ENCODE results near the gene TTPAL.
A peak's percentile ranks its signal among the peaks of the same experiment; 100 is the strongest.

Gene TTPAL

GRCh38 chr20:44442298-44443070 is 33.2 kb upstream of the TTPAL start:
- H3K4me3 ChIP-seq (ENCODE audit: low read length): no peak overlapping the region
- no peak for DNase-seq (ENCODE audit: low read depth)
- TF ChIP-seq, protein P1, sequence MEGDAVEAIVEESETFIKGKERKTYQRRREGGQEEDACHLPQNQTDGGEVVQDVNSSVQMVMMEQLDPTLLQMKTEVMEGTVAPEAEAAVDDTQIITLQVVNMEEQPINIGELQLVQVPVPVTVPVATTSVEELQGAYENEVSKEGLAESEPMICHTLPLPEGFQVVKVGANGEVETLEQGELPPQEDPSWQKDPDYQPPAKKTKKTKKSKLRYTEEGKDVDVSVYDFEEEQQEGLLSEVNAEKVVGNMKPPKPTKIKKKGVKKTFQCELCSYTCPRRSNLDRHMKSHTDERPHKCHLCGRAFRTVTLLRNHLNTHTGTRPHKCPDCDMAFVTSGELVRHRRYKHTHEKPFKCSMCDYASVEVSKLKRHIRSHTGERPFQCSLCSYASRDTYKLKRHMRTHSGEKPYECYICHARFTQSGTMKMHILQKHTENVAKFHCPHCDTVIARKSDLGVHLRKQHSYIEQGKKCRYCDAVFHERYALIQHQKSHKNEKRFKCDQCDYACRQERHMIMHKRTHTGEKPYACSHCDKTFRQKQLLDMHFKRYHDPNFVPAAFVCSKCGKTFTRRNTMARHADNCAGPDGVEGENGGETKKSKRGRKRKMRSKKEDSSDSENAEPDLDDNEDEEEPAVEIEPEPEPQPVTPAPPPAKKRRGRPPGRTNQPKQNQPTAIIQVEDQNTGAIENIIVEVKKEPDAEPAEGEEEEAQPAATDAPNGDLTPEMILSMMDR (IDR thresholded peaks at IDR 0.05; ENCODE audit: insufficient read depth, low read depth, low read length, missing control alignments): no peak

DNA sequence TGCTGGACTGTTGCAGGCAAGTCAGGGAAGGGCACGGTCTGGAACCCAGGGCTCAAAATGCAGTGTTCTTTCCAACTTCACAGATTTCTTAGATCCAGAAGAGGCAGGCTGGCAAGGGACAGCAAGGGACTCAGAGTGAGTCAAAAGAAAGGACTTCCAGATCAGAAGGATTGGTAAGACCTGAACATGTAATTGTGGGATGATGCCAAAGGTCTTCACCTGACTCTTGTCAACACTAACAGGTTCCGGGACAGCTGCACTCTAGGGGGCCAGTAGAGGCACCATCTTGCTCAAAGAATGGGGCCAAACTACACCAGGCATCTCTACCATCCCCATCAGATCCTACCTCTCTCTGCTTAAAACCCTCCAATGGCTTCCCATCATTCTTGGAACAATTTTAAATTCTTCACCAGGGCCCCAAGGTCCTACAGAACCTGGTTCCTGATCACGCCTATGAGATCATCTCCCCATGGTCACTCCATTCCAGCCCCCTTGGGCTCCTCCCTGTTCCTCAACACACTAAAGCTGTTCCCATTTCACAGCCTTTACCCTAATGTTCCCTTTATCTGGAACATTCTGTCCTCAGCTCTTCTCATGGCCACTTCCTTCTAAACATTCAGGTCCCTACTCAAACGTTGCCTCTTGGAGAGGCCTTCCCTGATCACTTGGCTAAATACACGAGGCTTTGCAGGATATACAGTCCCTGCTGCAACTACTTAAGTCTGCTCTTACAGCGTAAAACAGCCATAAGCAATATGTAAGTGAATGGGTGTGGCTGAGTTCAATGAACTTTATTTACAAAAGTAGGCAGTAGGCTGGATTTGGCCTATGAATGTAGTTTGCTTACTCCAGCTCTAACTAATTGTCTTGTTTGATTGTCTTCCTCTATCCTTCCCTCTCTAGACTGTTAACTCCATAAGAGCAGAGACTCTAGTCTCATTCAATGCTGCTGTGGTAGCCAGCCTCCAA is 29.6 kb upstream of the TTPAL start:
- TF ChIP-seq, protein P1 (IDR thresholded peaks at IDR 0.05; ENCODE audit: insufficient read depth, low read depth, low read length, missing control alignments): no peak
- DNase-seq (ENCODE audit: low read depth): no peak
- no peak overlapping the region for H3K4me3 ChIP-seq (ENCODE audit: low read length)

DNA sequence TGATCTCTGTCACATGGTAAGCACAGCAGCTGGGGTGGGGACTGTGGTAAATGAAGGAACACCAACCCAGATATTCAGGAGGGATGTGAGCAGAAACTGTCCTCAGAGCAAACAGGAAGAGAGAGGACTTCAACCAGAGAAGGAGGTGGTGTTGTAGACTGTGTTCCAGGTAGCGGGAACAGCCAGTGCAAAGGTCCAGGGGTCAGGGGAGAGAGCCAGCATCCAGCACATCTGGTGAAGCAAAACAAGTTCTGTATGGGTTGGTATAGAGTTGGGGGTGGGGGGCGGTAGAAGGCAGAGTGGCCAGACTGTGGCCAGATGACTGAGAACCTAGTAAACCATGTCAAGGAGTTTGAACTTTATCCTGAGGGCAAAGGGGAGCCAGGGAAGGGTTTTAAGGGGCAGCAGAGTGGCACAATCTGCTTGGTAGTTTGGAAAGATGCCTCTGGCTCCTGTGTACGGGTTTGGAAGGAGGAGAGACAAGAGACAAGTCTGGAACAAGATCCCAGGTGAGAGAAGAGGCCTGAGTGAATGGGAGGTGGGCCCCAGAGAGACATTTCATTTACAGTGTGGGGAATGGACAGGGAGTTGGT is 27.8 kb upstream of the TTPAL start:
- DNase-seq (ENCODE audit: low read depth): no peak
- TF ChIP-seq, protein P1 (IDR thresholded peaks at IDR 0.05; ENCODE audit: insufficient read depth, low read depth, low read length, missing control alignments): no peak
- no peak overlapping the region for H3K4me3 ChIP-seq (ENCODE audit: low read length)

DNA sequence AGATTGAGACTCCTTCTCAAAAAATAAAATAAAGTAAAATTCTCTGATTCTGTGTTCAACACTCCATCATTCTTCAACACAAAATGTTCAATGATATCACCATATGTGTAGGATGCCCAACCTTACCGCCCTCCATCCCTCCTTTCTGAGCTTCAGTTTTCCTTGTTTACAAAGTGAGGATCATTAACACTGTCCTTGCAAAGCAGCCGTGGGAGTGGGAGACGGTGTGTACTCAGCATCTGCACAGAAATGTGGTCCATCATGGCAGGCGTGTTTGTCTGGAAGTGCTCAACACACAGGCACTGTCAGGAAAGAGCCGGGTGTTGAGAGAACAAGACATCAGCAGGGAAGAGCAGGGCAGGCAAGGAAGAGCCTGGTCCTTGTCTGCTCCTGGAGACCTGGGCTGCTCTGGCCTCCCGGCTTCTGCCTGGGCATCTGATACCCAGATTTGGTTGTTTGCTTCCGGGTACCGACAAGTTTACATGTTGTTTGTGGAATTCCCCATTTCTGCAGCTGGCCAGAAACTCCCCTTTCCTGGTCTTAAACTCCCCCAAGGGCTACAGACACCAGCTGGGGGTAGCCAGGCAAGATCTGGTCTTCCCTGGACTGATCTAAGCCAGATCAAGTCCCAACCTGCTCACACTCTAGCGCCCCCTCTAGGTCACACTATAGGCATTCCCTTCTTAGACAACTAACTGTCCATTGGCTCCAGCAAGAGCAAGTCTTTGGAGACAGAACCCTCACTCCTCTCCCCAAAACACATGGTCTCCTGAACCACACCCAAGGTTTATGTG is 26.7 kb upstream of the TTPAL start:
- TF ChIP-seq, protein P1 (IDR thresholded peaks at IDR 0.05; ENCODE audit: insufficient read depth, low read depth, low read length, missing control alignments): peak; percentile 42
- no peak overlapping the region for H3K4me3 ChIP-seq (ENCODE audit: low read length)
- peak; percentile 39 for DNase-seq (ENCODE audit: low read depth)

- no peak overlapping the region for H3K4me3 ChIP-seq (ENCODE audit: low read length)
- no peak for DNase-seq (ENCODE audit: low read depth)
- TF ChIP-seq, protein P1 (IDR thresholded peaks at IDR 0.05; ENCODE audit: insufficient read depth, low read depth, low read length, missing control alignments): no peak
Observed at GRCh38 chr20:44449864-44450263, 25.8 kb upstream of the TTPAL start.

DNA sequence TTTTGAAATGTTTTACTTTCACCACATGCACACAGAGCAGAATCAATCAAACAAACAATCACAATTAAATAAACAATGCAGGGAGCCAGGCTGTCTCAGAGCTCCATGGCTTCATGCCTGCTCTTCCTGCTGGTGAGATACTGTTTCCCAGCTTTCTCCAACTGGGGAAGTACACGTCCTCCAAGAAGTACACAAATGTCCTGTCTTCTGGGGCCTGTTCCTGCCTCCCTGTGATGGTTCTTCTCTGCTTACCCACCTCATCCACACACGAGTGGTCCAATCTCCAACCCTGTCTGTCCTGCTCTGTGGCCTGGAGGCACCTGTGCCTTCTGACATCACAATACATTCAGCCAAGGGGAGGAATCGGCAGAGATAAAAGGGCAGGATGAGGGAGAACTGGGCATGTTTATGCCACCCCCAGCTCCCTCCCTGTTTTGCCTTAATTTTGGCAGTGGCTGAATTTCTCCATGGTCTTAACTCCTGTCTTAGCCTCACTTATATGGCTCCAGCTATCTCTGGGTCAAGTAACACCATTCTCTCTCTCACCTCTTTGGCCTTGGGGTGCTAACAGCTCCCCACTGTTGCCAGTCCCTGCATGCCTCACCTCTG is 25.3 kb upstream of the TTPAL start:
- TF ChIP-seq, protein P1 (IDR thresholded peaks at IDR 0.05; ENCODE audit: insufficient read depth, low read depth, low read length, missing control alignments): no peak
- H3K4me3 ChIP-seq (ENCODE audit: low read length): no peak overlapping the region
- no peak for DNase-seq (ENCODE audit: low read depth)

Measured in epithelial cell of esophagus (primary cell).